ENCODE results near the gene MCEMP1. TPM values are rescaled to one million over a fixed set of nuclear protein-coding genes. Genes with fewer than 3 reads are reported as not detected.

MCEMP1 gene
- total RNA-seq, 2 donors from 2014 or later: not detected

GRCh38 chr19:7706188-7706954 lies 29.5 kb downstream of the MCEMP1 start:
- H3K27ac ChIP-seq (ENCODE audit: low read depth, low read length): no peak overlapping the region
- H3K4me1 ChIP-seq (ENCODE audit: control insufficient read depth, insufficient read depth, low read length): no peaks in the 10 kb centered on the region
- no peaks in the 10 kb centered on the region for H3K36me3 Mint-ChIP-seq (ENCODE audit: low read depth)
- no peak overlapping the region for H3K27ac Mint-ChIP-seq
- H3K9me3 ChIP-seq (ENCODE audit: control insufficient read depth, low read length): no peaks in the 10 kb centered on the region
- no peak overlapping the region for H3K4me3 ChIP-seq (ENCODE audit: low read length)
- no peaks in the 10 kb centered on the region for H3K36me3 ChIP-seq (ENCODE audit: control insufficient read depth, insufficient read depth, low read length)
- no peaks in the 10 kb centered on the region for H3K27me3 ChIP-seq (ENCODE audit: control insufficient read depth, insufficient read depth, low read length, poor library complexity, severe bottlenecking)
- no peak for DNase-seq
- H3K9me3 Mint-ChIP-seq: no peaks in the 10 kb centered on the region
- H3K4me1 Mint-ChIP-seq: no peaks in the 10 kb centered on the region
- WGBS, 2 experiments (ENCODE audit: insufficient coverage in 1 of 2, insufficient read length in 1 of 2): 77 to 90% methylated on average over 10 to 14 of the region's 14 CpGs
- no peak for TF ChIP-seq CTCF (conservative IDR thresholded peaks at IDR 0.05)
- H3K9ac ChIP-seq (ENCODE audit: extremely low read depth, low read length, poor library complexity, severe bottlenecking): no peak overlapping the region
- H3K4me3 Mint-ChIP-seq: no peak overlapping the region
- H3K27me3 Mint-ChIP-seq (ENCODE audit: insufficient read depth): peaks cover 18% of the 10 kb centered on the region

GRCh38 chr19:7706955-7707456 lies 30.1 kb downstream of the MCEMP1 start:
- no peaks in the 10 kb centered on the region for H3K27me3 ChIP-seq (ENCODE audit: control insufficient read depth, insufficient read depth, low read length, poor library complexity, severe bottlenecking)
- TF ChIP-seq CTCF (conservative IDR thresholded peaks at IDR 0.05): no peak
- H3K9me3 ChIP-seq (ENCODE audit: control insufficient read depth, low read length): no peaks in the 10 kb centered on the region
- Mint-ChIP-seq H3K27ac (no peak overlapping the region), H3K27me3 (ENCODE audit: insufficient read depth) (peaks cover 18% of the 10 kb centered on the region), H3K36me3 (ENCODE audit: low read depth) (no peaks in the 10 kb centered on the region), H3K9me3 (no peaks in the 10 kb centered on the region), H3K4me3 (no peak overlapping the region), H3K4me1 (no peaks in the 10 kb centered on the region)
- no peak overlapping the region for H3K27ac ChIP-seq (ENCODE audit: low read depth, low read length)
- DNase-seq: no peak
- H3K4me3 ChIP-seq (ENCODE audit: low read length): no peak overlapping the region
- no peaks in the 10 kb centered on the region for H3K4me1 ChIP-seq (ENCODE audit: control insufficient read depth, insufficient read depth, low read length)
- H3K36me3 ChIP-seq (ENCODE audit: control insufficient read depth, insufficient read depth, low read length): no peaks in the 10 kb centered on the region
- no peak overlapping the region for H3K9ac ChIP-seq (ENCODE audit: extremely low read depth, low read length, poor library complexity, severe bottlenecking)
- 83 to 89% methylated on average over 8 of the region's 8 CpGs for WGBS, 2 experiments (ENCODE audit: insufficient coverage in 1 of 2, insufficient read length in 1 of 2)

GRCh38 chr19:7709932-7710460 lies 33.1 kb downstream of the MCEMP1 start:
- no peaks in the 10 kb centered on the region for H3K9me3 ChIP-seq (ENCODE audit: control insufficient read depth, low read length)
- H3K4me3 Mint-ChIP-seq: no peak overlapping the region
- H3K4me1 ChIP-seq (ENCODE audit: control insufficient read depth, insufficient read depth, low read length): no peaks in the 10 kb centered on the region
- H3K27ac ChIP-seq (ENCODE audit: low read depth, low read length): no peak overlapping the region
- H3K27me3 Mint-ChIP-seq (ENCODE audit: insufficient read depth): peaks cover 10% of the 10 kb centered on the region
- TF ChIP-seq CTCF (conservative IDR thresholded peaks at IDR 0.05): no peak
- WGBS, 2 experiments (ENCODE audit: insufficient coverage in 1 of 2, insufficient read length in 1 of 2): 84 to 94% methylated on average over 5 to 10 of the region's 10 CpGs
- H3K27me3 ChIP-seq (ENCODE audit: control insufficient read depth, insufficient read depth, low read length, poor library complexity, severe bottlenecking): no peaks in the 10 kb centered on the region
- no peaks in the 10 kb centered on the region for H3K4me1 Mint-ChIP-seq
- H3K36me3 ChIP-seq (ENCODE audit: control insufficient read depth, insufficient read depth, low read length): no peaks in the 10 kb centered on the region
- H3K9me3 Mint-ChIP-seq: no peaks in the 10 kb centered on the region
- H3K9ac ChIP-seq (ENCODE audit: extremely low read depth, low read length, poor library complexity, severe bottlenecking): no peak overlapping the region
- H3K27ac Mint-ChIP-seq: no peak overlapping the region
- no peaks in the 10 kb centered on the region for H3K36me3 Mint-ChIP-seq (ENCODE audit: low read depth)
- no peak overlapping the region for H3K4me3 ChIP-seq (ENCODE audit: low read length)
- no peak for DNase-seq
